GM23248 (cell line): ENCODE data around the gene PI4KA.

Source experiments
- EZH2 ChIP-seq: fragments of 200-600 bp; sonication (generic); IDR thresholded peaks from 2 replicates; pipeline ENCODE4 v1.6.1; 2018; ENCODE audit warnings: antibody characterized with exemption, mild to moderate bottlenecking; ENCODE audit not compliant: insufficient read depth, poor library complexity, severe bottlenecking
- EZH2phosphoT487 ChIP-seq: fragments of 200-600 bp; sonication (generic); IDR thresholded peaks from 2 replicates; pipeline ENCODE4 v1.6.1; 2018; ENCODE audit warnings: antibody characterized with exemption, moderate library complexity, mild to moderate bottlenecking, low read depth; ENCODE audit not compliant: insufficient read depth

GRCh38 chr22:20742764-20743163, 115.8 kb downstream of the PI4KA start:
- TF ChIP-seq EZH2 (no peak), EZH2phosphoT487 (no peak)
